ENCODE data around the gene NPFFR1.
"Not testable (repeated sequence)": the region's sequence is repeated elsewhere in the genome, so short reads cannot be mapped to it uniquely, and the experiment has no call there.

The NPFFR1 gene

DNA sequence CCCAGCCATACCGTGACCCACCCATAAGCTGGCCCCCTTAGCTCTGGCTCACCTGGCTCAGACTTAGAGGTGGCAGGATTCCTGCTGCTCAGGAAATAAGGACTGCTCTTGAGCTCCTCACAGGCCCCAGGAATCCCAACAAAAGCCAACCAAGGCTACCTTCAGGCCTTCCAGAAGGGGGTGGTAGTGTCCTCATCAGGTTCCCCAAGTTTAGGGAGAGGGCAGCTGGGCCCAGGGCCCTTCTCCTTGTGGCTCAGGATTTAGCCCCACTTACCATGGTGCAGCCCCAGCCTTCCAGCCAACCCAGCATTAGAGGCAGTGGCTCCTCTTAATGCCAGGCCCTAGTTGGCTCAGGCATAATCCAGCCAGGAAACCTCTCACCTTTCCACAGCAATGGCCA is 23.5 kb downstream of the NPFFR1 start:
- no peak for DNase-seq (ENCODE audit: low read depth, low spot score)

DNA sequence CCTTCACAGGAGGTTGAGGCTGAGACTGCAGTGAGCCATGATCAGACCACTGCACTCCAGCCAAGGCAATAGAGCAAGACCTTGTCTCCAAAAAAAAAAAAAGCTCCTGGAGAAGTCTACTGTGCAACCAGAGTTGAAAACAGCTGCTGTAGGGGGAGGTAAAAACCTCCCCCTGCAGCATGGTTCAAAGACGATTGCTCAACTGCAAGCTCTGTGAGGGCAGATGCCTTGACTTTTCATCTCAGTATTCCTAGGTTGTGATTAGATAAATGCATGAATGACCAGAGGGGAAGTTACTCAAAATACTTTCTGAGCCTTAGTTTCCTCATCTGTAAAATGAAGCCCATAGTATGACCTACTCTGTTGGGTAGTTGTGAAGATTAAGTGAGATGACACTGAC is 25.6 kb downstream of the NPFFR1 start:
- H3K4me3 ChIP-seq (ENCODE audit: low read depth, low read length): no peak overlapping the region
- DNase-seq (ENCODE audit: low read depth, low spot score): no peak
- POLR2A ChIA-PET: no interaction called here
- TF ChIP-seq CTCF (IDR thresholded peaks at IDR 0.05; ENCODE audit: insufficient read depth, low read length, missing control alignments): no peak
- CTCF ChIA-PET: interaction anchor here (1.1 kb wide), 1 partner anchor 12 kb away, joined by 4 read pairs; no protein-coding TSS in a partner anchor

More for the DNA sequence above, 23.5 kb downstream of the NPFFR1 start:
- TF ChIP-seq CTCF (IDR thresholded peaks at IDR 0.05; ENCODE audit: insufficient read depth, low read length, missing control alignments): no peak
- POLR2A ChIA-PET: no interaction called here
- no peak overlapping the region for H3K4me3 ChIP-seq (ENCODE audit: low read depth, low read length)
- CTCF ChIA-PET: interaction anchor here (1.3 kb wide), 1 partner anchor 12 kb away, joined by 4 read pairs; no protein-coding TSS in a partner anchor

DNA sequence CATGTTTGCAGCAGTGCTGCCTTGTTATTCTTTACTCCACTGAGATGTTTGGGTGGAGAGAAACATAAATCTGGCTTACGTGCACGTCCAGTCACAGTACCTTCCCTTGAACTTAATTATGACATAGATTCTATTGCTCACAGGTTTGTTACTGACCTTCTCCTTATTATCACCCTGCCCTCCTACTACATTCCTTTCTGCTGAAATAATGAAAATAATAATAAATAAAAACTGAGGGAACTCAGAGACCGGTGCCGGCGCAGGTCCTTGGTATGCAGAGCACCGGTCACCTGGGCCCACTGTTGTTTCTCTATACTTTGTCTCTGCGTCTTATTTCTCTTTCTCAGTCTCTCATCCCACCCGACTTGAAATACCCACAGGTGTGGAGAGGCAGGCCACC is 26.0 kb downstream of the NPFFR1 start:
- H3K4me3 ChIP-seq (ENCODE audit: low read depth, low read length); POLR2A ChIA-PET; CTCF ChIA-PET; DNase-seq (ENCODE audit: low read depth, low spot score): not testable (repeated sequence)

- TF ChIP-seq CTCF (IDR thresholded peaks at IDR 0.05; ENCODE audit: insufficient read depth, low read length, missing control alignments): no peak
- no peak for DNase-seq (ENCODE audit: low read depth, low spot score)
- POLR2A ChIA-PET: no interaction called here
- no peak overlapping the region for H3K4me3 ChIP-seq (ENCODE audit: low read depth, low read length)
- CTCF ChIA-PET: interaction anchor here (0.8 to 2.4 kb wide), 4 partner anchors 9 to 34 kb away, joined by 3 to 13 read pairs (median 4); no protein-coding TSS in a partner anchor
These were observed 27.3 kb downstream of the NPFFR1 start for GRCh38 chr10:70256463-70256862.

DNA sequence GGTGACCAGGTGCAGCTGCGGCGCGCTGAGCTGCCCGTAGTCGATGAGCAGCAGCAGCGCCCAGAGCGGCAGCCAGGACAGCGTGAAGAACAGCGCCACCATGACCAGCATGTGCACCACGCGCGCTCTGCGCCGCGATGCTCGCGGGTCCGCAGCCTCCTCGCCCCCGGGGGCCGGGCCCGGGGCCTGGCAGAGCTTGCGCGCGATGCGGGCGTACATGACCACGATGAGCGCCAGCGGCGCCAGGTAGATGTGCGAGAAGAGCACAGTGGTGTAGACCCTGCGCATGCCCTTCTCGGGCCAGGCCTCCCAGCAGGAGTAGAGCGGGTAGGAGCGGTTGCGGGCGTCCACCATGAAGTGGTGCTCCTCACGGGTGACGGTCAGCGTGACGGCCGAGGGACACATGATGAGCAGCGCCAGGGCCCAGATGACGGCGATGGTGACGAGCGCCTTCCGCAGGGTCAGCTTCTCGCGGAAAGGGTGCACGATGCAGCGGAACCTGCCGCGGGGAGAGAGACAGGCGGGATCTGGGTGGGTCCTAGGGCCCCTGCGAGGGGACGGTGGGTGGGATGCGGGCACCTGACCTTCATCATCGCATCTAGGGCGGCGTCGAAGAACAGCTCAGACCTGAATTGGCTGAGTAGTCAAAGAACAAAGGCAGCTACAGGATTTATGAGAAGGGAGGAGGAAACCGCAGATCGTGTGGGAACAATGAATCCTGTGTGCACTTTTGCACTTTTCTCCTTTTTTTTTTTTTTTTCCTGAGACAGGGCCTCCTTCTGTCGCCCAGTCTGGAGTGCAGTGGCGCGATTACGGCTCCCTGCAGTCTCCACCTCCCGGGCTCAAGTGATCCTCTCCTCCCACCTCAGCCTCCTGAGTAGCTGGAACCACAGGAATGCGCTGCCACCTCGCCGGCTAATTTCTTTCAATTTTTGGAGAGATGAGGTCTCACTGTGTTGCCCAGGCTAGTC is 28.2 kb downstream of the NPFFR1 start:
- DNase-seq (ENCODE audit: low read depth, low spot score): no peak

DNA sequence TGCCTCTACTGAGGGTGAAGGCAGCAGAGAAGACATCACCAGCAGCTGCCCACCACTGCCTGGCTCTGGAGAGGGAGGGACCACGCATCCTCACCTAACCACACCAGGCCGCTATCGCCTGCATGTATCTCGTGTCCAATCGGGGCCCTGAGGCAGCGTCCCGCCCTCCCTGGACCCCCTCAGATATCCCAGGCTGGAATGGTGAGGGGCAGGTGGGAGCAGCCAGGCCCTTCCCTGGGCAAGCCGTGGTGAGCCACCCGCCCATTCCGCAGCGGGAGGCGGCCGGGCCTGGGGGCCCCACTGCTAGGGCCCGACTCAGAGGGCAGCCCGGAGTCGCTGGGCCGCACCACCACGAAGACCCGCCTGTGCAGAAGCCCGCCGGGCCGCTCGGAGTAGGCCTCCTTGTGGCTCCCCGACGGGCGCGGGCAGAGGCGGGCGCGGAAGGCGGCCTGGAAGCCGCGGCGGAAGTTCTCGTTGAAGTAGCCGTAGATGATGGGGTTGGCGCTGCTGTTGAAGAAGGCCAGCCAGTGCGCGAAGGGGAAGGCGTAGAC is 29.0 kb downstream of the NPFFR1 start:
- TF ChIP-seq CTCF (IDR thresholded peaks at IDR 0.05; ENCODE audit: insufficient read depth, low read length, missing control alignments): no peak
- ChIA-PET CTCF (interaction anchor here (1.2 to 2.4 kb wide), 2 partner anchors 10 to 13 kb away, joined by 3 to 13 read pairs; no protein-coding TSS in a partner anchor), POLR2A (no interaction called here)
- no peak overlapping the region for H3K4me3 ChIP-seq (ENCODE audit: low read depth, low read length)
- no peak for DNase-seq (ENCODE audit: low read depth, low spot score)

More for the DNA sequence above, 28.2 kb downstream of the NPFFR1 start:
- POLR2A ChIA-PET: no interaction called here
- peak; percentile 10 for TF ChIP-seq CTCF (IDR thresholded peaks at IDR 0.05; ENCODE audit: insufficient read depth, low read length, missing control alignments)
- CTCF ChIA-PET: interaction anchor here (1.2 to 2.4 kb wide), 3 partner anchors 10 to 12 kb away, joined by 3 to 13 read pairs (median 5); no protein-coding TSS in a partner anchor
- 0 out of 2 replicates have a peak overlapping the region, but pooled peaks have one; percentile 3 for H3K4me3 ChIP-seq (ENCODE audit: low read depth, low read length)

Data from AG04449 (cell line).